Adrenal gland (tissue), 12 donors: Measurements from ENCODE around the gene PIEZO1. TPM values are rescaled to one million over a fixed set of nuclear protein-coding genes. Genes with fewer than 3 reads are reported as not detected.

ENCODE experiments used
- DNase-seq, 7 donors: peaks; one replicate each; pipeline ENCODE4 v3.0.0-alpha.2; 2019 to 2020
- H3K27ac ChIP-seq, 5 donors: fragments of 200-600 bp; sonication (generic) in 4 of 5; 1 replicate in 3 of 5; 2 replicates in 2 of 5; pipeline versions ENCODE4 v1.5.1 to v1.8.0; 2016 to 2020; ENCODE audit warnings: mild to moderate bottlenecking in 1 of 5
- H3K27me3 ChIP-seq: fragments of 200-600 bp; 2 replicates; pipeline ENCODE4 v1.8.0; 2021
- H3K36me3 ChIP-seq, 2 donors: fragments of 200-600 bp; replicated peaks in 1 of 2; 1 replicate in 1 of 2; 2 replicates in 1 of 2; pipeline versions ENCODE4 v1.5.1 to v1.8.0; 2018 to 2022
- H3K4me1 ChIP-seq, 2 donors: fragments of 200-600 bp; replicated peaks in 1 of 2; 1 replicate in 1 of 2; 2 replicates in 1 of 2; pipeline versions ENCODE4 v1.5.1 to v1.8.0; 2018 to 2021
- H3K4me3 ChIP-seq, 4 donors: fragments of 200-600 bp; sonication (generic) in 3 of 4; one replicate each; pipeline ENCODE4 v1.5.1; 2016 to 2018
- H3K9me3 ChIP-seq, 3 donors: fragments of 200-600 bp; sonication (generic) in 1 of 3; replicated peaks in 1 of 3; 1 replicate in 2 of 3; 2 replicates in 1 of 3; pipeline versions ENCODE4 v1.5.1 to v1.8.0; 2016 to 2021
- POLR2A ChIP-seq, 2 donors: fragments of 450-650 bp; IDR thresholded peaks; one replicate each; pipeline ENCODE4 v1.6.1; 2017; ENCODE audit warnings: antibody characterized with exemption in 2 of 2, mild to moderate bottlenecking in 2 of 2, moderate library complexity in 1 of 2
- WGBS, 4 donors: extraction: QIAGEN DNeasy Blood & Tissue Kit in 2 of 4; methylation state at CpG; one replicate each; pipeline versions ENCODE4 v1.1.5 to v1.1.7; 2013 to 2017; 5-methylcytosine and 5-hydroxymethylcytosine counted together
- intact Hi-C, 2 donors: fragments of 100-400 bp; cut with DNase I; formaldehyde crosslinking; loops; one replicate each; pipeline versions ENCODE4 v1.14.1 to v1.15.0; 2022 to 2023
- polyA plus RNA-seq, 3 donors: library from polyadenylated mRNA; stranded (reverse); fragments of 200-250 nt in 2 of 3; fragments of 350-450 nt in 1 of 3; fragmentation: Illumina TruSeq in 1 of 3; extraction: RNeasy Lipid Tissue Mini Kit (QIAGEN cat#74804) in 1 of 3; gene quantifications; one replicate each; pipeline ENCODE4 v1.2.3, GENCODE V29; 2013 to 2014
- total RNA-seq, 9 donors: library from RNA; depleted of rRNA in 4 of 9; stranded (reverse); fragments of >200 nt in 4 of 9; fragments of 120-200 nt in 1 of 9; fragmentation: NEBNext Ultra II Directional in 1 of 9; extraction: Animal tissue kit (Norgen Biotek cat#: 25700) in 1 of 9; gene quantifications; one replicate each; pipeline versions ENCODE4 v1.1.0 to v1.2.4, GENCODE V29; 2013 to 2023
- TF ChIP-seq, protein P1 (sequence below), 6 experiments: fragments of 450-650 bp in 4 of 6; fragments of 200-600 bp in 2 of 6; sonication (generic) in 1 of 6; IDR thresholded peaks; 1 replicate in 5 of 6; 2 replicates in 1 of 6; pipeline versions ENCODE4 v1.5.1 to v1.8.0; 2016 to 2021; ENCODE audit warnings: antibody characterized with exemption in 6 of 6, mild to moderate bottlenecking in 2 of 6, moderate library complexity in 1 of 6
- donor health status: healthy with polysubstance abuse.
- donor health status: Bipolar disorder and iron deficiency.
- donor health status: DM: yes; HTN: yes; CAD: no.
- donor health status: DM: no; HTN: no; CAD: no.
- donor health status: DM: no; HTN: no; CAD: no.
- donor health status: DM: yes; HTN: yes; CAD: no.

PIEZO1 gene
- total and polyA plus RNA-seq, 12 donors, result 7.9 to 327 (median 92.4) TPM

DNA sequence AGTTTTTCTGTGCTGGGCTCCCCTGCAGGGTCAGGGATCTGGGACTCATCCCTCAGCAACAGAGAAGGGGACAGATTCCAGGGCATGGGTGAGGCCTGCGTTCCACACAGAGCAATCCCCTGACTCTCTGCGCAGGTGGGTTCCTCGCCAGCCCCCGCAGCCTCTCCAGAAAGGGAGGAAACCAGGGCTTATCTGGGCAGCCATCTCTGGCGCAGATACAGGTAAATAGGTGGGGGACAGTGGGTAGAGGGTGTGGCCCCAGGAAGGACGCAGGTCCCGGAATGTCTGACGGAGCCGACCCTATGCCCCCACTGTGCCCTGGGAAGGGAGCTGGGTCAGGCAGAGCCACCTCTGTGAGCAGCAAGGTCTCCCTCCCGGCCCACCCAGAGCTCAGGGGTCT, 23.2 kb downstream of the PIEZO1 start:
- Histone ChIP-seq H3K9me3 (no peaks in the 10 kb centered on the region), H3K27ac (no peak overlapping the region), H3K27me3 (no peaks in the 10 kb centered on the region), H3K4me1 (peaks cover 0 to 5% of the 10 kb centered on the region in 2 donors), H3K4me3 (no peak overlapping the region), H3K36me3 (no peaks in the 10 kb centered on the region)
- DNase-seq, result no peak
- 60 to 86% (median 81%) methylated on average over 1 to 10 of the region's 10 CpGs for WGBS, 4 donors
- intact Hi-C loops, result no loop called here
- TF ChIP-seq POLR2A (IDR thresholded peaks at IDR 0.05), result no peak
- TF ChIP-seq, protein P1, sequence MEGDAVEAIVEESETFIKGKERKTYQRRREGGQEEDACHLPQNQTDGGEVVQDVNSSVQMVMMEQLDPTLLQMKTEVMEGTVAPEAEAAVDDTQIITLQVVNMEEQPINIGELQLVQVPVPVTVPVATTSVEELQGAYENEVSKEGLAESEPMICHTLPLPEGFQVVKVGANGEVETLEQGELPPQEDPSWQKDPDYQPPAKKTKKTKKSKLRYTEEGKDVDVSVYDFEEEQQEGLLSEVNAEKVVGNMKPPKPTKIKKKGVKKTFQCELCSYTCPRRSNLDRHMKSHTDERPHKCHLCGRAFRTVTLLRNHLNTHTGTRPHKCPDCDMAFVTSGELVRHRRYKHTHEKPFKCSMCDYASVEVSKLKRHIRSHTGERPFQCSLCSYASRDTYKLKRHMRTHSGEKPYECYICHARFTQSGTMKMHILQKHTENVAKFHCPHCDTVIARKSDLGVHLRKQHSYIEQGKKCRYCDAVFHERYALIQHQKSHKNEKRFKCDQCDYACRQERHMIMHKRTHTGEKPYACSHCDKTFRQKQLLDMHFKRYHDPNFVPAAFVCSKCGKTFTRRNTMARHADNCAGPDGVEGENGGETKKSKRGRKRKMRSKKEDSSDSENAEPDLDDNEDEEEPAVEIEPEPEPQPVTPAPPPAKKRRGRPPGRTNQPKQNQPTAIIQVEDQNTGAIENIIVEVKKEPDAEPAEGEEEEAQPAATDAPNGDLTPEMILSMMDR (IDR thresholded peaks at IDR 0.05), result no peak

DNA sequence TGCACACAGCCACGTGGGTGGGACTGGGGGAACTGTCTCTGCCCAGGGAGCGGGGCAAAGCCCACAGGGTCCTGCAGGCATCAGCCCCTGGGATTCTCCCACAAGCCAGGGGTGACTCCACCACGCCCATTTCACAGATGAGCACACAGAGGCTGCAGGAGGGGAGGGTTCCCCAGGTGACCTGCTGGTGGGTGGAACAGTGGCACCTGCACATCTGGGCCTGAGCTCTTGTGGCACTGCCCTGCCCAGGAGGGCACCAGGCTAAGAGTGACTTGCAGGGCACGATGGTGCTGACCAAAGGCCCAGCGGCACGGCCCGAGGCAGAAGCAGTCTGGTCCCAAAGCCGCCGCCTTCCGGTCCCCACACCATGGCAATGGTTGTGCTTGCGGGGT, 23.9 kb downstream of the PIEZO1 start:
- Histone ChIP-seq H3K27me3 (no peaks in the 10 kb centered on the region), H3K4me1 (peaks cover 0 to 5% of the 10 kb centered on the region in 2 donors), H3K27ac (no peak overlapping the region), H3K4me3 (no peak overlapping the region), H3K36me3 (no peaks in the 10 kb centered on the region), H3K9me3 (no peaks in the 10 kb centered on the region)
- 86 to 95% (median 95%) methylated on average over 3 to 11 of the region's 11 CpGs for WGBS, 4 donors
- TF ChIP-seq POLR2A (IDR thresholded peaks at IDR 0.05), result no peak
- TF ChIP-seq, protein P1 (IDR thresholded peaks at IDR 0.05), result no peak
- no peak for DNase-seq
- intact Hi-C loops, result no loop called here

DNA sequence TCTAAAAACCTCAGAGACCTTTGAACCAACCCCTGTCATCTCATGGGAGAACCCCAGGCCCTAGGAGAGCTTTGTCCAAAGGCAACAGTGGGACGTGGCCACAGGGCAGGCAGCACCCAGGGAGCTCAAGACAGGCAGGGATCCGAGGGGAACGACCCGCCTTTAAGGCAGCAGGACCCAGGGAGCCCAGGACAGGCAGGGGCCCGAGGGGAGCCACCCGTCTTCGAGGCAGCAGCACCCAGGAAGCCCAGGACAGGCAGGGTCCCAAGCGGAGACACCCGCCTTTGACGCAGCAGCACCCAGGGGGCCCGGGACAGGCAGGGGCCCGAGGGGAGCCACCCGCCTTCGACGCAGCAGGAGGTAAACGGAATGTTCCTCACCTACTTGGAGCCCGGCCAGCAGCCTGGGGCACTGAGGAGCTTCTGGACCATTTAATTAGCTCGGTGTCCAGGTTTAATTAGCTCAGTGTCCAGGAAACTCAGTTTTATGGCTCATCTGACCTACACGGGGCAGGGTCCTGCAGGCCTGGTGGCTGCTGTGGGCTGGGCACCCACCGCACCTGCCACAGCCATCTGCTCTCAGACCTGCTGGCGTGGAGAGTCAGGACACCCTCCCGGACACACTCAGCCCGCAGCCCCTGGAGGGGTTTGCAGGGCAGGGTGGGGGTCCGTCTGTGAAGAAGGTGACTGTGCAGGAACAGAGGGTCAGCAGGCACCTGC, 24.4 kb downstream of the PIEZO1 start:
- Histone ChIP-seq H3K4me3 (no peak overlapping the region), H3K4me1 (peaks cover 0 to 5% of the 10 kb centered on the region in 2 donors), H3K9me3 (no peaks in the 10 kb centered on the region), H3K36me3 (no peaks in the 10 kb centered on the region), H3K27me3 (no peaks in the 10 kb centered on the region), H3K27ac (no peak overlapping the region)
- DNase-seq, result peak in 1 of 7 donors; percentile 66
- TF ChIP-seq POLR2A (IDR thresholded peaks at IDR 0.05), result no peak
- TF ChIP-seq, protein P1 (IDR thresholded peaks at IDR 0.05), result no peak
- intact Hi-C loops, result no loop called here
- WGBS, 4 donors, result 85 to 90% (median 87%) methylated on average over 16 to 24 of the region's 24 CpGs

DNA sequence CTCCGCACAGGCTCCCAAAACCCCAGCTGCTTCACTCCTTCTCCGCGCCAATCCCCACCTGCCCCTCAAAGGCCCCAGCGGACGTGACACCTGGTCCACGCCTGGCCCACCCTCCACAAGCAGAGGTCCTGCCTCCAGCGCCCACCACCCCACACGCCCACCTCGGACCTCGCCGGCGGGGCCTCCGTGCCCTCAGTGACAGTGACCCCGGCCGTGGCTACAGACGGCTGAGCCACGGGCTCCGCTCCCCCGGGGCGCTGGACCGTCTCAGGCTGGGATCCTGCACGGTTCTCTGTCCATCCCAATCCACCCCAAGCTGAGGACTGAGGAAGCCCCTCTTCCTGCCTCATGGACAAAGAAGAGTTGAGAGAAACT, 25.1 kb downstream of the PIEZO1 start:
- no peak overlapping the region for H3K4me3 ChIP-seq
- TF ChIP-seq, protein P1 (IDR thresholded peaks at IDR 0.05), result no peak
- TF ChIP-seq POLR2A (IDR thresholded peaks at IDR 0.05), result no peak
- 92 to 97% (median 94%) methylated on average over 11 to 22 of the region's 22 CpGs for WGBS, 4 donors
- peaks cover 0 to 5% of the 10 kb centered on the region in 2 donors for H3K4me1 ChIP-seq
- intact Hi-C loops, result no loop called here
- no peak for DNase-seq
- H3K27me3 ChIP-seq, result no peaks in the 10 kb centered on the region
- no peaks in the 10 kb centered on the region for H3K36me3 ChIP-seq
- H3K9me3 ChIP-seq, result no peaks in the 10 kb centered on the region
- peak overlapping the region in 1 of 5 donors; percentile 52 for H3K27ac ChIP-seq
